NCI-H748 (cell line): Measurements from ENCODE around the gene NDUFS5.
"Not testable (repeated sequence)": the region's sequence is repeated elsewhere in the genome, so short reads cannot be mapped to it uniquely, and the experiment has no call there.

Experiments used
- DNase-seq: peaks from one replicate; lab custom pipeline; 2025; ENCODE audit not compliant: unreplicated experiment; lab: John Stamatoyannopoulos, UW

The NDUFS5 gene

GRCh38 chr1:39014956-39015355 is 11.2 kb upstream of the NDUFS5 start:
- DNase-seq = not testable (repeated sequence)

DNA sequence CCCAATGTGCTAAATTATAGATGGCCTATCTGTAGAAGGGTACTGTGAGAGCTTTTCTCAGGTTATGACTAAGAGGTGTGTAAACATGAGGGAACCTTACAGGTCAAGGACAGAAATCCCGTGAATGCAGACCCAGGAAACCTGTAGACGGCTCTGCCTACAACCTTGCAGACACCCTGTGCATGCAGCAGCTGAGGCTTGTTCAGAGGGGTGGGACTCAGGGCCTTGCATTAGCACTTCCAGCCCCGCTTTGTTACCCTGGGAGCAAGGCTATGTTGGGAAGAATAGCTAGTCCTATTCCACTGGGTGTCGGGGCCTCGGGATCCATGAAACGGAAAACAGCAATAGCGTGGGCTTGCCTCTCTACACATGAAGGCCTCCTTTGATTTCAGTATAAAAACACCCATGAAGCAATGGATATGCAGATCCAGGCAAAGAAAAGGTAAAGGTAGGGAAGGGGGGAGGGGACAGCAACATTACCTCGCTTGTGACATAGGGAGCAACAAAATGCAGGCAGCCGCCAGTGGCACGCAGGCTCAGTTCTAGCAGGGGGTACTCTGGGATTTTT is 9.5 kb upstream of the NDUFS5 start:
- no peak for DNase-seq

- DNase-seq = no peak
Measured at GRCh38 chr1:39017266-39017665, 8.9 kb upstream of the NDUFS5 start.

DNA sequence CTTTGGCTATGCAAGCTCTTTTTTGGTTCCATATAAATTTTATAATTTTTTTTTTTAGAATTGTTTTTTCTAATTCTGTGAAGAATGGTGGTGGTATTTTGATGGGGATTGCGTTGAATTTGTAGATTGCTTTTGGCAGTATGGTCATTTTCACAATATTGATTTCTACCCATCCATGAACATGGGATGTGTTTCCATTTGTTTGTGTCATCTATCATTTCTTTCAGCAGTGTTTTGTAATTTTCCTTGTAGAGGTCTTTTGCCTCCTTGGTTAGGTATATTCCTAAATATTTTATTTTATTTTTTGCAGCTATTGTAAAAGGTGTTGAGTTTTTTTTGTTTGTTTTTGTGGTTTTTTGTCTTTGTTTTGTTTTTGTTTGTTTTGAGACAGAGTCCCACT is 5.7 kb upstream of the NDUFS5 start:
- not testable (repeated sequence) for DNase-seq

GRCh38 chr1:39021426-39021825 is 4.7 kb upstream of the NDUFS5 start:
- DNase-seq = no peak

GRCh38 chr1:39023140-39023539 is 3.0 kb upstream of the NDUFS5 start:
- no peak for DNase-seq

DNA sequence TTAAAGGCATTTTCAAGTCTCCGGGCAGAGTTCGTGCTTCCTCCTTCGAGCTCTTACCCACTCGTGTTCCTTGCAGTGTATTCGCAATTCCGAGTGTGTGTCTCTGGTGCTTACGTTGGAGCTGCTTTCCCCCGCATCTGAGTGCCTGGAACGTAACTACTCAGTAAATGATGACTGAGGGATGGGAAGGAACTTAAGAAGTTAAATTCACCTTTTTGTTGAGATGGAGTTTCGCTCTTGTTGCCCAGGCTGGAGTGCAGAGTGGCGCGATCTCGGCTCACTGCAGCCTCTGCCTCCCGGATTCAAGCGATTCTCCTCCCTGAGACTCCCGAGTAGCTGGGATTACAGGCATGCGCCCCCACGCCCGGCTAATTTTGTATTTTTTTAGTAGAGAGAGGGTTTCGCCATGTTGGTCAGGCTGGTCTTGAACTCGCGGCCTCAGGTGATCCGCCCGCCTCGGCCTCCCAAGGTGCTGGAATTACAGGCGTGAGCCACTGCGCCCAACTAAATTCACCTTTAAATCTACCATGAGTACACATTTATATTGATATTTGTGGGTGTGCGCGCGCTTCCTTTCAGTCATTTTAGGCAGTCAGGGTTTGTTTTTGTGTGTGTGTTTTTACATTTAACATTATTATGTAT is 837 bp downstream of the NDUFS5 start:
- DNase-seq = peak; percentile 41

DNA sequence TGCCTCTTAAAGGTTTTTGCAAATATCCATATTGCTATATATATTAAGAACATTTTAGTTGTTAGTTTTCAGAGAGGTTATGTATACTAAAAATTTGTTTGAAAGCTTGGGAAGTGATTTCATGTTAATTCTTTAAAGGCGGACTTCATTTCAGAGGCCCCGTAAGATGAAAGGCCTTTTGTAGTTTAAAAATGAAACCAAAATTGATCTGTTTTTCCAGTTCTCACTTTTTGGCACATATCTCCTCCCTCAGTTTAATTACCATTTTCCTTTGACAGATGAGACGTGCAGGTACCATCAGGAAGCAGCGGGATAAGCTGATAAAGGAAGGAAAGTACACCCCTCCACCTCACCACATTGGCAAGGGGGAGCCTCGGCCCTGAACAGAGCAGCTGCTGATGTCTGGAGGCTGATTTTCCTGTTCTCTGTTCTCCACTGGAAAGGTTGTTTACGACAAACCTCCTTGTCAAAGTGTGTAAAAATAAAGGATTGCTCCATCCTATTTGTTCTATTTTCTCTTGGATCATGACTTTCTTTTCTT is 8.0 kb downstream of the NDUFS5 start:
- no peak for DNase-seq

GRCh38 chr1:39036678-39037077 is 10.5 kb downstream of the NDUFS5 start:
- no peak for DNase-seq

GRCh38 chr1:39043513-39043912 is 17.4 kb downstream of the NDUFS5 start:
- no peak for DNase-seq

- no peak for DNase-seq
Measured at GRCh38 chr1:39044762-39045161, 18.6 kb downstream of the NDUFS5 start.

DNA sequence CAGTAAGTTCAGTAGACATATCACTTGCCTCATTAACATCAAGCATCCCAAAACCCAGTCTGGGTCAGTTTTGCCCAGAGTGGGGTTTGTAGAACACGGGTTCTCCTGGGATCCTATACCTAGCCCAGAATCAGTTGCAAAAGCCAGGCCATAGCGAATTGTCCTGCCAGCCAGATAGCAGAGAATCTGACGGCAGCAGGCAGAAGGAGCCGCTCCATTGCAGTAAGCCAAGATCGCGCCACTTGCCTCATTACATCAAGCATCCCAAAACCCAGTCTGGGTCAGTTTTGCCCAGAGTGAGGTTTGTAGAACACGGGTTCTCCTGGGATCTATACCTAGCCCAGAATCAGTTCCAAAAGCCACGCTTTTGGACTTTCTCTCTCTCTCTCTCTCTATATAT is 19.1 kb downstream of the NDUFS5 start:
- DNase-seq = no peak

DNA sequence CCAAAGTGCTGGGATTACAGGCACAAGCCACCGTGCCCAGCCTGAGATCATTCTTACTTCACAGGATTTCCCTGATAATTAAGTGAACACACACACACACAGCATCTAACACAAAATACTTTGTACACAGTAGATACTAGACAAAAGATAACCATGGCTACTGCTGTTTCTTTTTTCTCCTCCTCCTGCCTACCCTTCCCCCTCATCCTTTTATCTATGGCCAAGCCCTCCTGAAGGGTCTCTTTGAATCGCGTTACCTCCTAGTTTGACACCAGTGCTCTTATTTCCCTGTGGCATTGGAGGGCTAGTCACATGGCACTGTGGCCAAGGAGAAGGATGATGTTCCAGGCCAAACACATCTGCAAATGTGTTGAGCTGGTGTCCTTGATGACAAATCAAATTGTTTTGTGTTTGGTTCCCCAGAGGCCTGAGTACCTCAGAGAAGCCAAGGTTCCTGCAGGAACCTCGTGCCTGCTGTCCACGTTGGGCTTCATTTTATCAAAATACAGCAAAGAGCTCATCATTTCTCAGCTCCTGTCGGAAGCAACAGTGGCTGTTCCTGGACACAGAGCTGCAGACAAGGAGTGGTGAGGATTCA is 20.6 kb downstream of the NDUFS5 start:
- DNase-seq = no peak

DNA sequence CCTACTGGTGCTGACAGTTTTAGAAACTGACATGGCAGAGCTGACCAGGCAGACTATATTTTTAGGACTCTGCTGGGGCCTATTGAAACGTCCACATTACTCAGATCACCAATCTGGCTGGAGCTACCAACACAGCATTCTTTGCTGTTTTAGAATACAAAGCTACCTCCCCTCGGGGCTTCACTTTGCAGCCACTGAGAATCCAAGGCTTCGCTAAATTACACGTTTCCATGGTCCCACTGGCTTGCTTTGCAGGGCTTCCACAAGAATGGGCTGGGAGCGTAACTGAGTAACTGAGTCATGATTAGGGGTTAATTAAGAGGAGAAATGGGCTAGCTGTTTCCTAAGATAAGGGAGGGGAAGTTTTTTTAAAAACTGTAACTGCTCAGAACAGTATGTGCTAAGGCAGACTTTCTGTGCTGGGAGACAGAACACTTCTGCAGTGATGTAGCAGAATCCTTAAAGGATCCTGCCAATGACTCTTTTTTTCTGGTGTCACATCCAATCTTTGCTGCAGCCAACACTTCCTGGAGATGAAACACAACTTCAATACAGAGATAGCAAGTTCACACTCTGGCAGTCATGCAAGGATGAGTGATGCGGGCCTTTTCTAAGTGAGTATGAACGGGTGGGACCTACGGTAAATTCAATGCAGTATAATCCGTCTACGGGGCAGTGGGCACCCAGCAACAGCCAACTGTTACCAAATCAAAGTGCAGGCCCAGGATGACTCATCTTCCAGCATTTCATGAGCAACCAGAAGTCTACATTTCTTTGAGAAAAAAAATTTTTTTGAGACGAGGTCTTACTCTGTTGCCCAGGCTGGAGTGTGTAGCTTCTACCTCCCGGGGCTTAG is 21.5 kb downstream of the NDUFS5 start:
- DNase-seq = no peak

GRCh38 chr1:39048745-39049370 is 22.7 kb downstream of the NDUFS5 start:
- DNase-seq = no peak

DNA sequence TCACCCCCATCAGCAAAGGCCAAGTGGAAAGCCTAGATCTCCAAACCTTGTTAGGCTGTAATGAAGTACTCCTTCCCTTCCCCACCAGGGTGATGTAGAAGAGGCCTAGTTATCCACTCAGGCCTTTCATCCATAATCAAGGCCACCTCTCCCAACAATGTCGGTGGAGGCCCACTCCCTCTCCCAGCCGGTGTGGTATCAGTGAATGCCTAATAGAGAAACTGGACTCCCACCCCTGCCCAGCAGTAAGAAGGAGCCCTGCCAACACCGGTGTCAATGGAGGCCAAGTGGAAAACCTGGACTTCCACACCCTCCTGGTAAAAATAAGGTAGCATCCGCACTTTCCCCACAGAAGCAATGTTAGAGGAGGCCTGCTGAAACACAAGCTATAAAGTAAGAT is 23.9 kb downstream of the NDUFS5 start:
- DNase-seq = no peak

- DNase-seq = not testable (repeated sequence)
Measured at GRCh38 chr1:39051193-39051850, 25.2 kb downstream of the NDUFS5 start.

GRCh38 chr1:39051956-39052355 is 25.8 kb downstream of the NDUFS5 start:
- DNase-seq = no peak

DNA sequence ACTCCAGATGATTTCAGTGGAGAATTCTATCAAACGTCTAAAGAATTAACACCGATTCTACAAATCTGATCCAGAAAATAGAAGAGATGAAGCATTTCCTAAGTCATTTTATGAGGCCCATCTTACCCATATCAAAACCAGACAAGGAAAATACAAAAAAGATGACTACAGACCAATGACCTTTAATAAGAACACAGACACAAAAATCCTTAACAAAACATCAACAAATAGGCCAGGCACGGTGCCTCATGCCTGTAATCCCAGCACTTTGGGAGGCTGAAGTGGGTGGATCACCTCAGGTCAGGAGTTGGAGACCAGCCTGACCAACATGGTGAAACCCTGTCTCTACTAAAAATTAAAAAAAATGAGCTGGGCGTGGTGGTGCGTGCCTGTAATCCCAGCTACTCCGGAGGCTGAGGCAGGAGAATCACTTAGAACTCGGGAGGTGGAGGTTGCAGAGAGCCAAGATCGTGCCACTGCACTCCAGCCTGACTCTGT is 29.1 kb downstream of the NDUFS5 start:
- DNase-seq = not testable (repeated sequence)

- not testable (repeated sequence) for DNase-seq
Measured at GRCh38 chr1:39061516-39061915, 35.4 kb downstream of the NDUFS5 start.
